ENCODE measurements around the gene SYDE2. TPM values are rescaled to one million over a fixed set of nuclear protein-coding genes. Genes with fewer than 3 reads are reported as not detected.

The SYDE2 gene
- total RNA-seq, 1 donor from 2014 or later = 23.8 TPM

- ATAC-seq (no peak), DNase-seq (no peak)
- intact Hi-C loops (cut with DNase I) = no loop called here
- H3K36me3 ChIP-seq = no peaks in the 10 kb centered on the region
- no peaks in the 10 kb centered on the region for H3K9me3 ChIP-seq
- H3K27me3 ChIP-seq = no peaks in the 10 kb centered on the region
- no peak for TF ChIP-seq CTCF (IDR thresholded peaks at IDR 0.05)
- no peak overlapping the region for H3K27ac ChIP-seq
- no peak overlapping the region for H3K4me3 ChIP-seq
- H3K4me1 ChIP-seq = no peaks in the 10 kb centered on the region
Measured at GRCh38 chr1:85124091-85124490, 76.7 kb downstream of the SYDE2 start.

GRCh38 chr1:85122169-85122568, 78.6 kb downstream of the SYDE2 start:
- ATAC-seq (no peak), DNase-seq (no peak)
- Histone ChIP-seq H3K4me3 (no peak overlapping the region), H3K36me3 (no peaks in the 10 kb centered on the region), H3K9me3 (no peaks in the 10 kb centered on the region), H3K27me3 (no peaks in the 10 kb centered on the region), H3K4me1 (no peaks in the 10 kb centered on the region), H3K27ac (no peak overlapping the region)
- intact Hi-C loops (cut with DNase I) = no loop called here
- TF ChIP-seq CTCF (IDR thresholded peaks at IDR 0.05) = no peak

- Histone ChIP-seq H3K4me1 (no peaks in the 10 kb centered on the region), H3K36me3 (no peaks in the 10 kb centered on the region), H3K9me3 (no peaks in the 10 kb centered on the region), H3K27ac (no peak overlapping the region), H3K27me3 (no peaks in the 10 kb centered on the region), H3K4me3 (no peak overlapping the region)
- no peak for TF ChIP-seq CTCF (IDR thresholded peaks at IDR 0.05)
- no peak for ATAC-seq
- intact Hi-C loops (cut with DNase I) = no loop called here
- DNase-seq = no peak
Measured at GRCh38 chr1:85121744-85122143, 79.1 kb downstream of the SYDE2 start.

GRCh38 chr1:85118751-85119150, 82.1 kb downstream of the SYDE2 start:
- H3K27me3 ChIP-seq = no peaks in the 10 kb centered on the region
- ATAC-seq (peak; percentile 84), DNase-seq (no peak)
- no peaks in the 10 kb centered on the region for H3K9me3 ChIP-seq
- intact Hi-C loops (cut with DNase I) = no loop called here
- no peak for TF ChIP-seq CTCF (IDR thresholded peaks at IDR 0.05)
- H3K36me3 ChIP-seq = no peaks in the 10 kb centered on the region
- H3K4me1 ChIP-seq = no peaks in the 10 kb centered on the region
- no peak overlapping the region for H3K4me3 ChIP-seq
- H3K27ac ChIP-seq = no peak overlapping the region

GRCh38 chr1:85116856-85117255, 84.0 kb downstream of the SYDE2 start:
- H3K4me1 ChIP-seq = no peaks in the 10 kb centered on the region
- TF ChIP-seq CTCF (IDR thresholded peaks at IDR 0.05) = no peak
- no peaks in the 10 kb centered on the region for H3K9me3 ChIP-seq
- H3K36me3 ChIP-seq = no peaks in the 10 kb centered on the region
- intact Hi-C loops (cut with DNase I) = no loop called here
- ATAC-seq = no peak
- no peak overlapping the region for H3K4me3 ChIP-seq
- no peaks in the 10 kb centered on the region for H3K27me3 ChIP-seq
- H3K27ac ChIP-seq = no peak overlapping the region
- DNase-seq = no peak

- Histone ChIP-seq H3K36me3 (no peaks in the 10 kb centered on the region), H3K4me1 (no peaks in the 10 kb centered on the region), H3K9me3 (no peaks in the 10 kb centered on the region), H3K27me3 (no peaks in the 10 kb centered on the region), H3K4me3 (no peak overlapping the region), H3K27ac (no peak overlapping the region)
- ATAC-seq (no peak), DNase-seq (no peak)
- intact Hi-C loops (cut with DNase I) = no loop called here
- TF ChIP-seq CTCF (IDR thresholded peaks at IDR 0.05) = no peak
Measured at GRCh38 chr1:85115933-85116332, 84.9 kb downstream of the SYDE2 start.

Data from upper lobe of right lung (tissue), 1 donor.